H9 (cell line): ENCODE measurements around the gene MPZL3. TPM values are rescaled to one million over a fixed set of nuclear protein-coding genes. Genes with fewer than 3 reads are reported as not detected.

Experiments used
- DNase-seq: peaks from one replicate; pipeline ENCODE4 v3.0.0-alpha.2; 2017
- H2AFZ ChIP-seq: one replicate; pipeline ENCODE4 v1.6.1; 2013; ENCODE audit warnings: mild to moderate bottlenecking, low read length, control low read depth, moderate library complexity
- H2AK5ac ChIP-seq: 2 replicates; pipeline ENCODE4 v1.6.1; 2013; ENCODE audit warnings: low read length, control low read depth, mixed read lengths; ENCODE audit not compliant: insufficient read length
- H2BK120ac ChIP-seq: one replicate; pipeline ENCODE4 v1.6.1; 2013; ENCODE audit warnings: low read depth, mild to moderate bottlenecking, low read length, control low read depth, inconsistent platforms; ENCODE audit not compliant: poor library complexity, severe bottlenecking
- H2BK12ac ChIP-seq: 2 replicates; pipeline ENCODE4 v1.6.1; 2013; ENCODE audit warnings: low read length, control low read depth, mixed read lengths, low read depth; ENCODE audit not compliant: insufficient read length
- H2BK15ac ChIP-seq: 2 replicates; pipeline ENCODE4 v1.6.1; 2013; ENCODE audit warnings: low read depth, low read length, control low read depth
- H2BK20ac ChIP-seq: one replicate; pipeline ENCODE4 v1.6.1; 2013; ENCODE audit warnings: low read depth, mild to moderate bottlenecking, low read length, control low read depth, inconsistent platforms; ENCODE audit not compliant: poor library complexity, severe bottlenecking
- H2BK5ac ChIP-seq: 2 replicates; pipeline ENCODE4 v1.6.1; 2013; ENCODE audit warnings: low read length, control low read depth, mixed read lengths; ENCODE audit not compliant: insufficient read length
- H3K14ac ChIP-seq: 2 replicates; pipeline ENCODE4 v1.6.1; 2013; ENCODE audit warnings: low read length, control low read depth; ENCODE audit not compliant: insufficient read depth
- H3K18ac ChIP-seq: 2 replicates; pipeline ENCODE4 v1.6.1; 2013; ENCODE audit warnings: low read depth, mild to moderate bottlenecking, mixed read lengths, low read length, control low read depth; ENCODE audit not compliant: insufficient read length
- H3K23ac ChIP-seq: 2 replicates; pipeline ENCODE4 v1.6.1; 2013; ENCODE audit warnings: low read length, control low read depth, mixed read lengths, low read depth; ENCODE audit not compliant: insufficient read length
- H3K23me2 ChIP-seq: 2 replicates; pipeline ENCODE4 v1.6.1; 2013; ENCODE audit warnings: low read depth, mild to moderate bottlenecking, mixed read lengths, low read length, control low read depth; ENCODE audit not compliant: insufficient read length, poor library complexity, severe bottlenecking
- H3K27ac ChIP-seq: 2 replicates; pipeline ENCODE4 v1.5.1; 2013; ENCODE audit warnings: low read length, control low read depth, mixed read lengths, low read depth; ENCODE audit not compliant: insufficient read length
- H3K27me3 ChIP-seq: 2 replicates; pipeline ENCODE4 v1.6.1; 2013; ENCODE audit warnings: low read length, control low read depth, inconsistent platforms; ENCODE audit not compliant: insufficient read depth
- H3K4ac ChIP-seq: 2 replicates; pipeline ENCODE4 v1.6.1; 2013; ENCODE audit warnings: low read depth, mild to moderate bottlenecking, control low read depth, inconsistent platforms, low read length, moderate library complexity
- H3K4me1 ChIP-seq: 2 replicates; pipeline ENCODE4 v1.6.1; 2013; ENCODE audit warnings: low read length, control low read depth, inconsistent platforms; ENCODE audit not compliant: insufficient read depth
- H3K4me2 ChIP-seq: 2 replicates; pipeline ENCODE4 v1.6.1; 2013; ENCODE audit warnings: low read length, control low read depth, mixed read lengths; ENCODE audit not compliant: insufficient read length, insufficient read depth
- H3K56ac ChIP-seq: 2 replicates; pipeline ENCODE4 v1.6.1; 2013; ENCODE audit warnings: low read depth, mild to moderate bottlenecking, mixed read lengths, low read length, control low read depth; ENCODE audit not compliant: insufficient read length
- H3K79me1 ChIP-seq: 2 replicates; pipeline ENCODE4 v1.6.1; 2013; ENCODE audit warnings: low read depth, mild to moderate bottlenecking, moderate library complexity, low read length, control low read depth, inconsistent platforms; ENCODE audit not compliant: insufficient read depth, poor library complexity, severe bottlenecking
- H3K79me2 ChIP-seq: 2 replicates; pipeline ENCODE4 v1.6.1; 2013; ENCODE audit warnings: low read length, control low read depth, inconsistent platforms; ENCODE audit not compliant: insufficient read depth
- H3K9ac ChIP-seq: 2 replicates; pipeline ENCODE4 v1.6.1; 2013; ENCODE audit warnings: low read length, control low read depth, mixed read lengths; ENCODE audit not compliant: insufficient read length; ENCODE audit errors: extremely low read depth
- H3K9me3 ChIP-seq: one replicate; pipeline ENCODE4 v1.6.1; 2013; ENCODE audit warnings: low read depth, low read length, inconsistent platforms; ENCODE audit not compliant: control insufficient read depth
- H3T11ph ChIP-seq: one replicate; pipeline ENCODE4 v1.6.1; 2013; ENCODE audit warnings: mild to moderate bottlenecking, low read length, control low read depth, inconsistent platforms
- H4K20me1 ChIP-seq: one replicate; pipeline ENCODE4 v1.6.1; 2013; ENCODE audit not compliant: control insufficient read depth, insufficient read length, insufficient read depth
- H4K5ac ChIP-seq: 2 replicates; pipeline ENCODE4 v1.6.1; 2013; ENCODE audit warnings: low read depth, mild to moderate bottlenecking, mixed read lengths, low read length, control low read depth; ENCODE audit not compliant: insufficient read length
- H4K8ac ChIP-seq: replicated peaks from 2 replicates; pipeline ENCODE4 v1.6.1; 2013; ENCODE audit warnings: low read length, control low read depth, mixed read lengths, low read depth; ENCODE audit not compliant: insufficient read length
- H4K91ac ChIP-seq: 2 replicates; pipeline ENCODE4 v1.6.1; 2013; ENCODE audit warnings: low read depth, mild to moderate bottlenecking, moderate library complexity, mixed read lengths, low read length, control low read depth; ENCODE audit not compliant: insufficient read length
- H3K27ac Mint-ChIP-seq, 3 experiments: 2 replicates in 2 of 3; 3 replicates in 1 of 3; pipeline ENCODE4 v1.8.0; 2020 to 2021; ENCODE audit warnings: mixed read lengths in 3 of 3, mild to moderate bottlenecking in 1 of 3, moderate library complexity in 1 of 3
- H3K27me3 Mint-ChIP-seq: 2 replicates; pipeline ENCODE4 v1.8.0; 2021; ENCODE audit warnings: low read depth, mild to moderate bottlenecking, moderate library complexity, mixed read lengths
- H3K36me3 Mint-ChIP-seq, 3 experiments: 2 replicates in 2 of 3; 3 replicates in 1 of 3; pipeline ENCODE4 v1.8.0; 2020 to 2021; ENCODE audit warnings: low read depth in 3 of 3, mixed read lengths in 3 of 3; ENCODE audit not compliant: insufficient read depth in 1 of 3
- H3K4me1 Mint-ChIP-seq, 2 experiments: 2 replicates each; pipeline ENCODE4 v1.8.0; 2020; ENCODE audit warnings: mixed read lengths in 2 of 2
- H3K4me3 Mint-ChIP-seq, 2 experiments: 2 replicates in 1 of 2; 3 replicates in 1 of 2; pipeline ENCODE4 v1.8.0; 2020 to 2021; ENCODE audit warnings: mild to moderate bottlenecking in 2 of 2, mixed read lengths in 2 of 2, moderate library complexity in 1 of 2
- H3K9me3 Mint-ChIP-seq, 2 experiments: 2 replicates in 1 of 2; 3 replicates in 1 of 2; pipeline ENCODE4 v1.8.0; 2020; ENCODE audit warnings: mild to moderate bottlenecking in 2 of 2, mixed read lengths in 2 of 2, moderate library complexity in 1 of 2
- WGBS: extraction: QIAGEN DNeasy Blood & Tissue Kit; methylation state at CpG from one replicate; pipeline ENCODE4 v1.1.7; 2013; ENCODE audit warnings: missing lambda C conversion rate, low lambda C conversion rate, mixed read lengths; ENCODE audit not compliant: insufficient read length; ENCODE audit errors: extremely low coverage; 5-methylcytosine and 5-hydroxymethylcytosine counted together
- total RNA-seq: library from RNA; stranded (reverse); gene quantifications from 2 replicates; pipeline ENCODE4 v1.2.1, GENCODE V29; 2021
- TF ChIP-seq, protein P1 (sequence below): fragments of 200-600 bp; sonication (generic); conservative IDR thresholded peaks from 3 replicates; pipeline ENCODE4 v1.8.0; 2021; ENCODE audit warnings: antibody characterized with exemption, mild to moderate bottlenecking

The MPZL3 gene
- total RNA-seq, 1 experiment from 2014 or later, result 2.6 TPM

DNA sequence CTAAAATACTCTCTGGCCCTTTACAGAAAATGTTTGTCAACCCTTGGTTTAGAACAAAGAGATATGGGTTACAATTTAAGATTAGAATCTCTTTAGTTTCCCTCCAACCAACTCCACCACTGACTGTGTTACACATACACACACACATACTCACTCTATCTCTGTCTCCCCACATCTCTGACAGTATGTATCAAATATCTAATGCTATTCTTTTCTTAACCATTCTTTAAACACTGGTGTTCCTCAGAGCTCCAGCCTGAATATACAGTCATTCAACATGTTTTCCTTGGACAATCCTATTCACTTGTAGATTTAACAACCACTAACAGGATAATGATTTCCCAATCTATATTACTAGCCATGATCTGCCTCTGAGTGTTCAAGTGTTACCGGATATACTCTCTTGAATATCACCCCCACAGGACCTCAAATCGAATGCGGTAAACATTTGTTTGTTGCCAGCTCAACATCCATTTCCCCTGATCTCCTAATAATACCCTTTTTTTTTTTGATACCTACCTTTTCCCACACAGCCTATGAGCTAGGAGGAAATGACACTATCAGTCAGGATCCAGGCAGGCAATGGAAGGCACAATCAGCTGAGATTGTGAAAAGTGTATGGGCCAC lies 6.1 kb downstream of the MPZL3 start:
- Mint-ChIP-seq H3K4me1 (peaks cover 5 to 16% of the 10 kb centered on the region in 2 experiments), H3K27ac (no peak overlapping the region), H3K36me3 (no peaks in the 10 kb centered on the region), H3K27me3 (peaks cover 73% of the 10 kb centered on the region), H3K4me3 (no peak overlapping the region), H3K9me3 (no peaks in the 10 kb centered on the region; a peak in 1 of 5 replicates)
- no peak overlapping the region for H4K5ac ChIP-seq
- H2BK15ac ChIP-seq, result no peak overlapping the region
- H3K23ac ChIP-seq, result no peak overlapping the region
- no peak overlapping the region for H3K18ac ChIP-seq
- WGBS, result no CpG with 5 or more reads among the region's 3 CpGs
- no peak overlapping the region for H2BK12ac ChIP-seq
- no peak overlapping the region for H4K91ac ChIP-seq
- peaks cover 6% of the 10 kb centered on the region; the same call in 1 of the 2 replicates for H3K4me1 ChIP-seq
- no peaks in the 10 kb centered on the region for H4K20me1 ChIP-seq
- no peak overlapping the region for H2BK5ac ChIP-seq
- no peak overlapping the region for H2BK120ac ChIP-seq
- no peak overlapping the region for H3K27ac ChIP-seq
- no peak overlapping the region for H2AFZ ChIP-seq
- H3K4ac ChIP-seq, result no peak overlapping the region
- no peaks in the 10 kb centered on the region for H3K27me3 ChIP-seq
- no peak overlapping the region for H2BK20ac ChIP-seq
- H3K23me2 ChIP-seq, result no peaks in the 10 kb centered on the region
- H3K14ac ChIP-seq, result no peak overlapping the region
- H3K9me3 ChIP-seq, result no peaks in the 10 kb centered on the region
- H2AK5ac ChIP-seq, result no peak overlapping the region
- no peak overlapping the region for H3K56ac ChIP-seq
- no peak overlapping the region for H3T11ph ChIP-seq
- H3K79me1 ChIP-seq, result no peaks in the 10 kb centered on the region
- no peak overlapping the region for H3K4me2 ChIP-seq
- TF ChIP-seq, protein P1, sequence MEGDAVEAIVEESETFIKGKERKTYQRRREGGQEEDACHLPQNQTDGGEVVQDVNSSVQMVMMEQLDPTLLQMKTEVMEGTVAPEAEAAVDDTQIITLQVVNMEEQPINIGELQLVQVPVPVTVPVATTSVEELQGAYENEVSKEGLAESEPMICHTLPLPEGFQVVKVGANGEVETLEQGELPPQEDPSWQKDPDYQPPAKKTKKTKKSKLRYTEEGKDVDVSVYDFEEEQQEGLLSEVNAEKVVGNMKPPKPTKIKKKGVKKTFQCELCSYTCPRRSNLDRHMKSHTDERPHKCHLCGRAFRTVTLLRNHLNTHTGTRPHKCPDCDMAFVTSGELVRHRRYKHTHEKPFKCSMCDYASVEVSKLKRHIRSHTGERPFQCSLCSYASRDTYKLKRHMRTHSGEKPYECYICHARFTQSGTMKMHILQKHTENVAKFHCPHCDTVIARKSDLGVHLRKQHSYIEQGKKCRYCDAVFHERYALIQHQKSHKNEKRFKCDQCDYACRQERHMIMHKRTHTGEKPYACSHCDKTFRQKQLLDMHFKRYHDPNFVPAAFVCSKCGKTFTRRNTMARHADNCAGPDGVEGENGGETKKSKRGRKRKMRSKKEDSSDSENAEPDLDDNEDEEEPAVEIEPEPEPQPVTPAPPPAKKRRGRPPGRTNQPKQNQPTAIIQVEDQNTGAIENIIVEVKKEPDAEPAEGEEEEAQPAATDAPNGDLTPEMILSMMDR, result no peak
- H3K9ac ChIP-seq, result no peak overlapping the region
- H4K8ac ChIP-seq, result no peak overlapping the region
- H3K79me2 ChIP-seq, result no peaks in the 10 kb centered on the region
- DNase-seq, result no peak
